ENCODE data around the gene RNF157.

RNF157 gene

GRCh38 chr17:76111956-76112355, 128.3 kb downstream of the RNF157 start:
- DNase-seq = no peak
- no peak for TF ChIP-seq POLR2A (IDR thresholded peaks at IDR 0.05; ENCODE audit: low read length)

DNA sequence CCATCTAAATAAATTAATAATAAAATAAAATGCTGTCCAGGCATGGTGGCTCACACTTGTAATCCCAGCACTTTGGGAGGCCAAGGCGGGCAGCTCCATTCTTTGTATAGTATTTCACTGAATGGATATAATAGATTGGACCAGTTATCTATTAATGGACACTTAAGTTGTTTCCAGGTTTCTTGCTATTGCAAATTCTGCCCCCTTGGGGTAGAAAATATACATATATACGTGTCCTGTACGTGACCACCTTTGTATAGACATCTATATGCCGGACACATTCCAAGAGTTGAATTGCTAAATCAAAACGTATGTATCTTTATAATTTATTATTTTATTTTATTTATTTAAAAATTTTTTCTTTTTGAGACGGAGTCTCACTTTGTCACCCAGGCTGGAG, 132.8 kb downstream of the RNF157 start:
- TF ChIP-seq GATA1 (IDR thresholded peaks at IDR 0.05; ENCODE audit: low read depth, low read length) (no peak), POLR2A (IDR thresholded peaks at IDR 0.05; ENCODE audit: low read length) (no peak)
- peak; percentile 44 to 59 for DNase-seq

GRCh38 chr17:76106703-76107102, 133.6 kb downstream of the RNF157 start:
- DNase-seq = no peak
- TF ChIP-seq POLR2A (IDR thresholded peaks at IDR 0.05; ENCODE audit: low read length) (no peak), GATA1 (IDR thresholded peaks at IDR 0.05; ENCODE audit: low read depth, low read length) (no peak)

DNA sequence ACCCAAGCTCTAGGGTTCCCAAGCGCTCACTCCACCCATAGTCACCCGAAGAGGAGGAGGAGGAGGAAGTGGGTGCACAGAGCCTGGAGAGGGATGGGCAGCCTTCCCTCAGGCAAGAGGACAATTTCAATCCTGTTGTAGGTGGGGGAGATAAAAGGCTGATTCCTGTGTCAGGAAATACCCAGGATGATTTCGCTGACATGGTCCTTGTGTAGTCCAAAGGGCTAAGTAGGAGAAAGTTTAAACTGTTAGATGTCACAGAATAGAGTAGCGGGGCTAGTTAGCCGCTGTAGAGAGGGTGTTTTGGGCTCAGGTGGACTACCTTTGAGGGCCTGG, 135.4 kb downstream of the RNF157 start:
- no peak for DNase-seq

GRCh38 chr17:76104140-76104895, 136.0 kb downstream of the RNF157 start:
- no peak for TF ChIP-seq GATA1 (IDR thresholded peaks at IDR 0.05; ENCODE audit: low read depth, low read length)
- TF ChIP-seq POLR2A (IDR thresholded peaks at IDR 0.05; ENCODE audit: low read length) = no peak
- no peak for DNase-seq

More for the DNA sequence above, 135.4 kb downstream of the RNF157 start:
- TF ChIP-seq GATA1 (IDR thresholded peaks at IDR 0.05; ENCODE audit: low read depth, low read length) (no peak), POLR2A (IDR thresholded peaks at IDR 0.05; ENCODE audit: low read length) (no peak)

- peak; percentile 94 to 97 for DNase-seq
- peak; percentile 84 for TF ChIP-seq POLR2A (IDR thresholded peaks at IDR 0.05; ENCODE audit: low read length)
- TF ChIP-seq GATA1 (IDR thresholded peaks at IDR 0.05; ENCODE audit: low read depth, low read length) = no peak
Observed at GRCh38 chr17:76103274-76104139, 136.8 kb downstream of the RNF157 start, which contains the start of gene EXOC7. EXOC7 (minus strand) TSS chr17:76103787; CDS start chr17:76103692, 95 bp downstream.

DNA sequence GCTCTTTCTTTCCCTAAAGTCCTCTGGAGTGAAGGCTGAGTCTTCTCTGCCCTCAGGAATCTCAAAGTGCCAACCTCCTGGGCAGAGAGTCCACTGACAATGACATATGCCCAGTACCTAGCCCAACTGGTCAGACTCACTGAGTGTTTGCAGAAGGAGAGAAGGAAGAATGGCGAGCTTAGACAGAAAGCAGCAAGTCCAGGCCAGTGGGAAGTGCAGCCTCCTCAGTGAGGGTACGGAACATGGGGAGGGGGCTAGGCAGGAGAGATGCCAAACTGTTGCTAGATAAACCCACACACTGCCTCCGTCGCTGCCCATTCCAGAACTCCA, 137.4 kb downstream of the RNF157 start:
- DNase-seq = no peak
- TF ChIP-seq GATA1 (IDR thresholded peaks at IDR 0.05; ENCODE audit: low read depth, low read length) (no peak), POLR2A (IDR thresholded peaks at IDR 0.05; ENCODE audit: low read length) (no peak)

DNA sequence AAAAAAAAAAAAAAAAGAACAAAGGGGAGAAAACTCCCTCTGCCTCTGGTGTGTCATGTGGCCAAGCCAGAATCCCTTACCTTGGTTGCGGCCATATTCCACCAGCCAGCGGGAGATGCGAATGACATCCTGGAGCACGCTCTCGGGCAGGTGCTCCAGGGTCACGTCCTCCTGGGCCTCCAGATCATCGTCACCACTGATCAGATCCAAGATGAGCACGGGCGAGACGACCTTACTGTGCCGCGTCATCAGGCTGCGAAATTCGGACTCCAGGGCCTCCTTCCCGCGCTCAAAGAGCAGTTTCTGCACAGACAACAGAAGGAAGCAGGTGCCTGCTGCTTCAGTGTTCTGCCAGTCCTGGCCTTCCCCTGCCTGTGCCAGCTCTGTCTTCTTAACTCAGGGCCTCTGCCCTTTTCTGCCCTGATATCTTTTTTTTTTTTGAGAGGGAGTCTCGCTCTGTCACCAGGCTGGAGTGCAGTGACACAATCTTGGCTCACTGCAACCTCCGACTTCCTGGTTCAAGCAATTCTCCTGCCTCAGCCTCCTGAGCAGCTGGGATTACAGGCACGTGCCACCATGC, 142.5 kb downstream of the RNF157 start:
- TF ChIP-seq GATA1 (IDR thresholded peaks at IDR 0.05; ENCODE audit: low read depth, low read length) (no peak), POLR2A (IDR thresholded peaks at IDR 0.05; ENCODE audit: low read length) (no peak)
- DNase-seq = no peak

DNA sequence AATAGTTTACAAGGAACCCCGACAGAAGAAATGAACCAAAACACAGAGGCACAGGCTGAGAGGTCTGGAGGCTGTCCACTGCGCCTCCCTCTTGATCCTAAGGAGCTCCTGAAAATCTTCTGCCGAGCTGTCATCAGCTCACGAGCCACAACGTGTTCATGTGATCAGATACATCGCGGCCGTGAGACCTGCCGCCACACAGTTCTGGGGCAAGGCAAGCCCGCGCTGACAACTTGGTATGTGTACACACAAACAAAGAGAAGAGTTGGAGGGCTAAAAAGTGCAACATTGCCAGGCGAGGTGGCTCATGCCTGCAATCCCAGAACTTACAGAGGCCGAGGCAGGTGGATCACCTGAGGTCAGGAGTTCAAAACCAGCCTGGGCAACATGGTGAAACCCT, 144.3 kb downstream of the RNF157 start:
- TF ChIP-seq GATA1 (IDR thresholded peaks at IDR 0.05; ENCODE audit: low read depth, low read length) (no peak), POLR2A (IDR thresholded peaks at IDR 0.05; ENCODE audit: low read length) (no peak)
- no peak for DNase-seq

GRCh38 chr17:76094046-76094445, 146.2 kb downstream of the RNF157 start:
- TF ChIP-seq GATA1 (IDR thresholded peaks at IDR 0.05; ENCODE audit: low read depth, low read length) = no peak
- no peak for TF ChIP-seq POLR2A (IDR thresholded peaks at IDR 0.05; ENCODE audit: low read length)
- no peak for DNase-seq

DNA sequence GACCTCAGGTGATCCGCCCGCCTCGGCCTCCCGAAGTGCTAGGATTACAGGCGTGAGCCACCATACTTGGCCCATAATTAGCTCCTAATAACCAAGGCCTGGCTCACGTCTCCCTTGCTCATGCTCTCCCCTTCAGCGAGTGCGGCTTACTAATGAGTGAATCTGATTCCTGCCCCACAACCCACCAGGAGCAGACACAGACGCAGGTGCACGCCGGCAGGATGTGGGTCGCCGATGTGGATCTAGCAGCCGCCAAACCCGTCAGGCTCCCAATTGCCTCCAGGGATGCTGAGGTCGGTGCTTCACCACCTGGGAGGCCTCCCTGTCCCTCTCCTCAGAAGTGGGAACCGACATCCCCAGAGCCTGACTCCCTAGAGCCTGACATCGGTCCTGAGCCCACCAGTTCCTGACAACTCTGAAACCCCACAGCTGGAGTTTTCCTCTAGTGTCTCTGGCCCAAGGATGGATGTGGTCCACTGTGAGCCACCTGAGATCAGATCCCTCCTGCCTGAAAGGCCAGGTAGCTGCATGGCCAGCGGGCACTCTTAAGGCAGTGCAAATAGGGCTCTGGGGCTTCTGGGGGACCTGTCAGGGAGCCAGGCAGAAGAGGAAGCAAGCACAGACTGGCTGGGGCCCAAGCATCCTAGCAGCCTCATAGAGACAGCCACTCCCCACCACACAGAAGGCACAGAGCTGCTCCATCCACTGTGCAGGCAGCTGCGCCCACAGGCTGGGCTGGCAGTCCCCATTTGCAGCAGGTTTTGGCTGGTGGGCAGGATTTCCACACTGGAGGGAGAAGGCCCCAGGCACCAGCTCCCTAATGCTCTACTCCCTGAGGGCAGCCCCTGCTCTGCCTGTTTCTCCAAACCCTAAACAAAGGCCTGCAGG, 147.5 kb downstream of the RNF157 start:
- DNase-seq = no peak
- no peak for TF ChIP-seq POLR2A (IDR thresholded peaks at IDR 0.05; ENCODE audit: low read length)
- no peak for TF ChIP-seq GATA1 (IDR thresholded peaks at IDR 0.05; ENCODE audit: low read depth, low read length)
